Stimulated activated memory B cell treated with anti-CD40 and anti-IgM and Interleukin-4, amounts not matched to agents 10 μg/mL and 1 μg/mL and 100 μg/mL, for 72 hours (primary cell): Measurements from ENCODE around the gene ADGRL1.
"Not testable (repeated sequence)": the region's sequence is repeated elsewhere in the genome, so short reads cannot be mapped to it uniquely, and the experiment has no call there.

Source experiments
- ATAC-seq: fragments of 150-1000 bp; cut with Tn5 transposase; 2 replicates; pipeline ENCODE4 v1.10.0; 2021
- H3K27ac Mint-ChIP-seq: one replicate; pipeline ENCODE4 v1.8.0; 2022; ENCODE audit warnings: mild to moderate bottlenecking, mixed read lengths
- H3K27me3 Mint-ChIP-seq: one replicate; pipeline ENCODE4 v1.8.0; 2022; ENCODE audit warnings: mixed read lengths
- H3K36me3 Mint-ChIP-seq: one replicate; pipeline ENCODE4 v1.8.0; 2022; ENCODE audit warnings: mixed read lengths
- H3K4me1 Mint-ChIP-seq: one replicate; pipeline ENCODE4 v1.8.0; 2022; ENCODE audit warnings: mixed read lengths
- H3K4me3 Mint-ChIP-seq: one replicate; pipeline ENCODE4 v1.8.0; 2022; ENCODE audit warnings: mild to moderate bottlenecking, moderate library complexity, mixed read lengths
- H3K9me3 Mint-ChIP-seq: one replicate; pipeline ENCODE4 v1.8.0; 2022; ENCODE audit warnings: mixed read lengths

ADGRL1 gene

DNA sequence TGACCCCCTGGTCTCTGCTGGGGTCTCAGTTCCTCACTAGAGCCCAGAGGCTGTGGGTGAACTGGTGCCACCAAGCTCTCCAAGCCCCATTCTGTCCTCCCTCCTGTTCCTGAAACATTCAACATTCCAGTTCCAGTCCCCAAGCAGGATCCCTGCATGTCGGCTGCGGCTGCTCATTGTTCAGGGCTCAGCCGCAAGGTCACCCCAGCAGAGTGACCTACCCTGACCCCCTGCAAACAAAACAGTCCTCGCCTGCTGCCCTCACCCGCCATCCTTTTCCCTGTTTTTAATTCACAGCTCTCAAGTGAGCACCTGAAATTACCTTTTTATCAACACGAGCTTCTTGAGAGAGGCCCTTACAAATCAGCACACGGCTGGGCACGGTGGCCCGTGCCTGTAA is 19.3 kb downstream of the ADGRL1 start:
- not testable (repeated sequence) for H3K4me3 Mint-ChIP-seq, ATAC-seq, H3K4me1 Mint-ChIP-seq, H3K9me3 Mint-ChIP-seq, H3K27ac Mint-ChIP-seq, H3K36me3 Mint-ChIP-seq
- peaks cover 83% of the 10 kb centered on the region for H3K27me3 Mint-ChIP-seq

DNA sequence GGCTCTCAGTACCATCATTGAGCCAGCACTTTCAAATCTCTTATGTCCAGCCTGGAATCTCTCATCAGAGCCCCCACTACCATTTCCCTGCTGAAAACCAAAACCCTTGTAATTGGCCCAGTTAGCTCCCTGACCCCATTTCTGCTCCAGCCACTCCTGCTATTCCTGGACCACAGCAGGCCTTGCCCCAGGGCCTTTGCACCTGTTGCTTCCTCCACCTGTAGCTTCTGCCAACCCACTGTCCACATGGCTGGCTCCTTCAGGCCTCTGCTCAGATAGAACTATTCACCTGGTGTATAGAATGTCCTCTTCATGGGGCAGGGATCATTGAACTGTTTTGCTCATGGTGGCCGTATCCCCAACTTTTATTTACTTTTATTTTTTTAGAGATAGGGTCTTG is 20.3 kb downstream of the ADGRL1 start:
- not testable (repeated sequence) for H3K9me3 Mint-ChIP-seq, H3K4me1 Mint-ChIP-seq, H3K4me3 Mint-ChIP-seq, H3K27ac Mint-ChIP-seq, ATAC-seq, H3K36me3 Mint-ChIP-seq
- H3K27me3 Mint-ChIP-seq = peaks cover 74% of the 10 kb centered on the region

DNA sequence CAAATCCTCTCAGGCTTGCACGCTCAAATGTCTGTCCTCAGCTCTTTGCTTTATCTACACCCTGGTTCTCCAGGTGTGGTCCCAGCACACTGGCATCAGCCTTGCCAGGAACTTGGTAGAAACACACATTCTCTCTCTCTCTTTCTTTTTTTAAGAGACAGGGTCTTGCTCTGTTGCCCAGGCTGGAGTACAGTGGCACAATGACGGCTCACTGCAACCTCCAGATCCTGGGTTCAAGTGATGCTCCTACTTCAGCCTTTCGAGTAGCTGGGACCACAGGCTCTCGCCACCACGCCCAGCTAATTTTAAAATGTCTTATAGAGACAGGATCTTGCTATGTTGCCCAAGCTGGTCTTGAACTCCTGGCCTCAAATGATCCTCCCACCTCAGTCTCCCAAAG is 20.8 kb downstream of the ADGRL1 start:
- Mint-ChIP-seq H3K27me3 (peaks cover 72% of the 10 kb centered on the region), H3K4me3 (no peak overlapping the region), H3K36me3 (no peaks in the 10 kb centered on the region), H3K9me3 (no peaks in the 10 kb centered on the region), H3K4me1 (peaks cover 8% of the 10 kb centered on the region), H3K27ac (no peak overlapping the region)
- no peak for ATAC-seq

GRCh38 chr19:14183741-14184350 is 22.1 kb downstream of the ADGRL1 start:
- Mint-ChIP-seq H3K36me3 (no peaks in the 10 kb centered on the region), H3K27ac (no peak overlapping the region), H3K4me3 (no peak overlapping the region), H3K9me3 (no peaks in the 10 kb centered on the region), H3K27me3 (peaks cover 59% of the 10 kb centered on the region), H3K4me1 (peaks cover 8% of the 10 kb centered on the region)
- peak; percentile 37 for ATAC-seq

DNA sequence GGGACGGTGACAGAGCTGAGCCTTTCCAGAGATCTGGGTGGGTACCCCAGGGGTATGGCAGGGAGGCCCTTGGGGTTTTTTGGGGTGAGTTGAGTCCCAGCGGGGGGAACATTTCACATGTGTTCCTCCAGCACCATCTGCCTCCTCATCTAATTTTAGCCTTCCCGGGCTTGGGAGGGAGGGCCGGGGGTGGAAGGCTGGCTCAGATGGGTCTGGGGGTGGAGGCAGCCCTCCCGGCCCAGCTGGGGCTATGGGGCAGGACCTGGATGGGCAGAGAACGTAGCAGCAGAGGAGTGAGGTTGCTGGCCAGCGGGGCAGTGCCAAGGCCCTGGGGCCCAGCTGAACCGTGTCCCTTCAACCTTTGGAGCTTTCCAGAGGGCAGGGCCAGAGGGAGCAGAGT is 23.5 kb downstream of the ADGRL1 start:
- ATAC-seq = no peak
- Mint-ChIP-seq H3K27me3 (peaks cover 45% of the 10 kb centered on the region), H3K4me3 (no peak overlapping the region), H3K27ac (no peak overlapping the region), H3K4me1 (peaks cover 4% of the 10 kb centered on the region), H3K9me3 (no peaks in the 10 kb centered on the region), H3K36me3 (no peaks in the 10 kb centered on the region)

DNA sequence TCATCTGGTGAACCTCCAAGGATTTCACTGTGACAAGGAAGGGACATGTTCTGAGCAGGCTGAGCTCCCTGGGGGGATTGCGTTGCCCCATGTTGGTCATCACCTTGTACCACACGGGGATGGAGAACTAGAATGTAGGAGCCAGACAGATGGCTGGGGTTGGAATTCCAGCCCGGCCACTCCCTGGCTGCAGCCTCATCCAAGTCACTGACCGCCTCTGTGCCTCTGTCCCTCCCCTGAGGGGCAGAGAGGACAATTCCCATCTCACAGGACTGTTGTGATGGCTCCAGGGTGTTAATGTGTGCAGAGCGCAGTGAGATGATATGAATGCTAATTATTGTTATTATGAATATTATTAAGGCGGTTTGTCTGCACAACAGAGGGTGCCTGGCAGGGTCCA is 24.1 kb downstream of the ADGRL1 start:
- H3K27me3 Mint-ChIP-seq = peaks cover 40% of the 10 kb centered on the region
- H3K9me3 Mint-ChIP-seq = no peaks in the 10 kb centered on the region
- ATAC-seq = no peak
- no peaks in the 10 kb centered on the region for H3K36me3 Mint-ChIP-seq
- H3K4me1 Mint-ChIP-seq = no peaks in the 10 kb centered on the region
- H3K4me3 Mint-ChIP-seq = no peak overlapping the region
- no peak overlapping the region for H3K27ac Mint-ChIP-seq

- H3K9me3 Mint-ChIP-seq, H3K27ac Mint-ChIP-seq, H3K4me1 Mint-ChIP-seq, H3K36me3 Mint-ChIP-seq, H3K4me3 Mint-ChIP-seq, ATAC-seq: not testable (repeated sequence)
- H3K27me3 Mint-ChIP-seq = peaks cover 32% of the 10 kb centered on the region
Measured at GRCh38 chr19:14181199-14181598, 24.8 kb downstream of the ADGRL1 start.

DNA sequence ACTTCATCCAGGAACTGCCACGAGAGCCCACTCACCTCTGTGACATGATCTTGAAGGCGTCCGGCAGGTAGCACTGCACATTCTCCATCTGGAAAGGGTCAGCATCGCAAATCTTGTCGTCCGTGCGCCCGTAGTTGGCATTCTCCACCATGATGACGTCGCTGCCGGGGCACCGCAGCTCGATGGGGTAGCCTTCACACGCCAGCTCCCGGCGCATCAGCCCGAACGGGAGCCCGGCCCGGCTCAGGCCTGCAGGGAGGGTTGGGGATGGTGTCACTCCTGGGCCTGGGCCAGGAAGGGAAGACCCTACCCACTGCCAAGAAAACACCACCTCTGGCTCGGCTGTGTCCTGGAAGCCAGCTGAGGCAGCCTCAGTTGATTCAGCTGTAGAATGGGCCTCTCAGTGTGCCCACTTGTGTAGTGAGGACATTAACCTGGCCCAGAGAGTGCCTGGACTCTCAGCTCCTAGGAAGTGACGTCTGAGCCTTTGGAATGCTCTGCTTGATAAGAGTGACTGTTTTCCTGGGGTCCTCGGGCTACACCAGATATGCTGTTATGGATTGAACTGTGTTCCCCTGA is 28.4 kb downstream of the ADGRL1 start:
- H3K27ac Mint-ChIP-seq = no peak overlapping the region
- H3K4me1 Mint-ChIP-seq = no peaks in the 10 kb centered on the region
- no peaks in the 10 kb centered on the region for H3K9me3 Mint-ChIP-seq
- no peaks in the 10 kb centered on the region for H3K36me3 Mint-ChIP-seq
- H3K4me3 Mint-ChIP-seq = no peak overlapping the region
- peaks cover 8% of the 10 kb centered on the region for H3K27me3 Mint-ChIP-seq
- no peak for ATAC-seq

DNA sequence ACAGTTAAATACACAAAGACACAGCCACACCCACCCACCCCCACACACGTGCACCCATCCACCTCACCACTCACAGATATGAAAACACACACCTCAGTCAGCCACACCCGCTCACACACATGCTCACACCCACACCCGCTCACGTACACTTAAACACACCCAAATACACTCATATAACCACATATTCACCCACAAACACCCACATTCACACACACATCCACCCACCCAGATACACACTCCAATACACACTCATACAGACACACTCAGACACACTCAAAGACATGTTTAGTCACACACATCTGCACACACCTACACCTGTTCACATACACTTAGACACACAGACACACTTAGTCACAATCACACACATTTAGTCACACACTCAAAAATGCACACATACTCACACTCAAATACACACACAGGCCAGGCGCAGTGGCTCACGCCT is 30.6 kb downstream of the ADGRL1 start:
- Mint-ChIP-seq H3K27ac (no peak overlapping the region), H3K9me3 (no peaks in the 10 kb centered on the region), H3K4me3 (no peak overlapping the region), H3K36me3 (peaks cover under 1% of the 10 kb centered on the region), H3K4me1 (no peaks in the 10 kb centered on the region), H3K27me3 (peaks cover 3% of the 10 kb centered on the region)
- no peak for ATAC-seq

DNA sequence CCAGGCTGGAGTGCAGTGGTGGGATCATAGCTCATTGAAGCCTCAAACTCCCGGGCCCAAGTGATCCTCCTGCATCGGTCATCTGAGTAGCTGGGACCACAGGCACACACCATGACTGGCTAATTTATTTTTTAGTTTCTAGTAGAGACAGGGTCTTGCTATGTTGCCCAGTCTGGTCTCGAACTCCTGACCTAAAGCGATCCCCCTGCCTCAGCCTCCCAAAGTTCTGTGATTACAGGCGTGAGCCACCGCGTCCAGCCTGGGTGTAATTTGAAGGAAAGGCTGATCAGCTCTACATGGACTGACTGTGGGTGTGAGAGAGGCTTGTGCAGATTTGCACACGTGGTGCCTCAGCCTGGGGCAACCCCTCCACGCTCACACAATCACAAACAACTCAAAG is 31.1 kb downstream of the ADGRL1 start:
- Mint-ChIP-seq H3K9me3 (peaks cover 5% of the 10 kb centered on the region), H3K27me3 (peaks cover 7% of the 10 kb centered on the region), H3K4me1 (no peaks in the 10 kb centered on the region), H3K27ac (no peak overlapping the region), H3K36me3 (peaks cover 5% of the 10 kb centered on the region), H3K4me3 (no peak overlapping the region)
- ATAC-seq = no peak

DNA sequence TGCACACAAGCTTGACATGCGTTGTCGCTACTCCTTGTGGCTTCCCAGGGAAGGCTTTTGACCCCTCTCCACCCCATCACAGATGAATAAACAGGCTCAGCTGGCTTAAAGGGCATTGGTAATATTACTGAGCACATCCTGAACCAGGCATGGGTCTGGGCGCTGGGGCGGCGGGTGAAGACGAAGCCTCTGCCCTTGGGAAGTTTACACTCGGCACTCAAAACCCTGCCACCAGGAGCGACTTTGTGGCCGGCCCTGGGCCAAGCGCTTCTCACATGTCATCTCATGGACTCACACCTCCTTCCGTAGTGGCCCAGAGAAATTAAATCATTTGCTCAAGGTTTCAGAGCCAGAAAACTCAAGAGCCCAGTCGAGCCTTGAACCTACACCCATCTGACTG is 37.0 kb downstream of the ADGRL1 start:
- Mint-ChIP-seq H3K9me3 (peaks cover 5% of the 10 kb centered on the region), H3K4me3 (no peak overlapping the region), H3K27ac (no peak overlapping the region), H3K36me3 (peaks cover 6% of the 10 kb centered on the region), H3K27me3 (peaks cover 65% of the 10 kb centered on the region), H3K4me1 (peaks cover 29% of the 10 kb centered on the region)
- ATAC-seq = no peak

DNA sequence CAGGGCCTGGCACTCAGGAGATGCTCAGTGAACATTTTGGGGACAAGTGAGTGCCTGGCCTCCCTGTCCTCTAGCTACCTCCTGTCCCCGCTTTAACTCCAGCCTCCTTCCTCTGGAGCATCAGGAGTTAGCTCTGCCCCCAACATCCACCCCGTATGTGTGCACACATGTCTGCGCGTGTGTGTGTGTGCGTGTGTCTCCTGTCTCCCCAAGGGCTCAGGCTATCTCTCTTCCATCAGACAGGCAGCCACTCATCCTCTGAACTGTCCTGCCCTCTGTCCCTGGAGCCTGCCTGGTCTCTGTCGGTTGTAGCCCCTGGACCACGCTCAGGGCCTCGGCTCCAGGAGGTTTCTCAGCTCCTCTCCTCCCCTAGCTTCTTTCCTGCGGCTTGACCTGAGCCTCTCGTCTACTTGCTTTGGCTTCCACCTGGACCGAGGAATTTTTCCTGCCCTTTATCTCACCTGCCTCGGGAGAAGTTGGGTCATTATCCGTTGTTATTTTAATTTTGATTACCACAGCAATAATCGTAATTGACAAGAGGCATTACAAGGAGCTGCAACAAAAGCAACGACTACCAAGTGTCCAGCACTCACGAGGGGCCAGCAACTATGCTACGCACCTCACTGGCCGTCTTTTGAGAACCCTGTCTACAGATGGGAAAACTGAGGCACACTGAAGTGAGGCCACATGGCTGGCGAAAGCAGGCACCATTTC is 37.6 kb downstream of the ADGRL1 start:
- Mint-ChIP-seq H3K27ac (no peak overlapping the region), H3K4me1 (peaks cover 29% of the 10 kb centered on the region), H3K9me3 (peaks cover 5% of the 10 kb centered on the region), H3K4me3 (no peak overlapping the region), H3K27me3 (peaks cover 71% of the 10 kb centered on the region), H3K36me3 (peaks cover 6% of the 10 kb centered on the region)
- ATAC-seq = no peak

DNA sequence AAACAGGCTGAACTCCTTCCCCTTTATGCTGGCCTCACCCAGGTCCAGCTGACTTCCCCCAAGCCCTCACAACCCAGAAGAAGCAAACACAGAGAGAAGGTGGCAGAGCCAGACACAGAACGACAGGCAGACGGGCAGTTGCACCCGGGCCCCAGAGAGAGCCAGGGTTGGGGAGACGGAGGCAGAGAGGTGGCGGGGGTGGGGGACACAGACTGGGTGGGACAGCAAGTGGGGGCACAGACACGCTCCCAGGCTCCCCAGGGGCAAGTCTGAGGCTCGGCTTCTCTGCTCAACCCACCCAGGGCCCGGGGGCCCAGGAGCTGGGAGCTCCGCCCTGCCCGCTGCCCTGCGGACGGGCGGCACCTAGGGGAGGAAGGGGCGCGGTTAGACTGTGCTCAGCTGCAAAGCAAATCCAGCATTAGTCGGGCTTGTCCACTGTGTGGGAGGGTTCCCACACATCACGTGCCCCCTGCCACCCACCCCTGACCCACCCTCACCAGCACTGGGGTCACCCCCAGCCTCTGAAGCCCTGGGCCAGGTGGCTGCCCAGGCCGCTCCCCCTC is 38.3 kb downstream of the ADGRL1 start:
- Mint-ChIP-seq H3K27ac (peak overlapping the region; percentile 20), H3K27me3 (peaks cover 78% of the 10 kb centered on the region), H3K36me3 (peaks cover 6% of the 10 kb centered on the region), H3K4me1 (peaks cover 29% of the 10 kb centered on the region), H3K4me3 (peak overlapping the region; percentile 62), H3K9me3 (peaks cover 5% of the 10 kb centered on the region)
- ATAC-seq = peak; percentile 70

DNA sequence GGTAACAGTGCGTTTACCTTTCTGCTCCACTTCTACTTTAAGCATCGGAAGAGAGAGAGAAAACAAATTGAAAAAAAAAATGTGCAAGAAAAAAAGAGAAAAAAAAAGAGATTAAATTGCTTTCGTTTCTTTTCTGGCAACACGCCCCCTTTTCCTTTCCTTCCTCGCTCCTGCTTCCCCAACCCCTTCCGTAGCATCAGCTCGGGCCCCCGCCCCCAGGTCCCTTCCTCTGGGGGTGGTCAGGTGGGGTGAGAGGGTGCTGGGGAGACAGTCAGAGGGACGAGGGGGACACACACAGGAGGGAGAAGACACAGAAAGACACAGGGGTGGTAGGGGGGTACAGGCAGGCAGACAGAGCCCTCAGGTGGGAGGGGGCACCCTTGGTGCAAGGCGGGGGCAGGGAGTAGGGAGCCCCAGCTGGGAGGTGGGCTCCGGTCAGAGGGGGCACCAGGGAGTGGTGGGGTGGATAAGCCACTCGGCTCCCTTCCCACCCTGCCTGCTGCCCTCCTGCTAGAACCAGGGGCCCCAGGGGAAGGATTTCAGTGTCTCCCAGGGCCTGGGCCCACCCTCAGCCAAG is 38.9 kb downstream of the ADGRL1 start:
- peaks cover 5% of the 10 kb centered on the region for H3K9me3 Mint-ChIP-seq
- peak overlapping the region; percentile 20 for H3K27ac Mint-ChIP-seq
- ATAC-seq = peak; percentile 20

GRCh38 chr19:14165990-14166830 is 39.8 kb downstream of the ADGRL1 start:
- Mint-ChIP-seq H3K4me1 (peaks cover 29% of the 10 kb centered on the region), H3K27me3 (peaks cover 79% of the 10 kb centered on the region)

More for the DNA sequence above, 38.9 kb downstream of the ADGRL1 start:
- Mint-ChIP-seq H3K36me3 (peaks cover 6% of the 10 kb centered on the region), H3K4me3 (peak overlapping the region; percentile 62), H3K27me3 (peaks cover 79% of the 10 kb centered on the region), H3K4me1 (peaks cover 29% of the 10 kb centered on the region)

More at GRCh38 chr19:14165990-14166830, 39.8 kb downstream of the ADGRL1 start:
- Mint-ChIP-seq H3K4me3 (peak overlapping the region; percentile 62), H3K36me3 (peaks cover 6% of the 10 kb centered on the region), H3K9me3 (peaks cover 5% of the 10 kb centered on the region), H3K27ac (peak overlapping the region; percentile 20)
- no peak for ATAC-seq
